Transverse colon (tissue), 4 donors: ENCODE data around the gene MCCC1. TPM values are rescaled to one million over a fixed set of nuclear protein-coding genes. Genes with fewer than 3 reads are reported as not detected.

Experiments used
- DNase-seq: peaks from one replicate; pipeline ENCODE4 v3.0.0-alpha.2; 2019
- H3K27ac ChIP-seq, 4 donors: fragments of 200-600 bp; sonication (generic); 2 replicates each; pipeline ENCODE4 v1.5.1; 2016 to 2018; ENCODE audit warnings: inconsistent platforms in 4 of 4
- H3K27me3 ChIP-seq: fragments of 200-600 bp; sonication (generic); 2 replicates; pipeline ENCODE4 v1.5.1; 2017; ENCODE audit warnings: inconsistent platforms
- H3K36me3 ChIP-seq, 4 donors: fragments of 200-600 bp; sonication (generic); 2 replicates each; pipeline ENCODE4 v1.5.1; 2017 to 2019; ENCODE audit warnings: inconsistent platforms in 4 of 4
- H3K4me1 ChIP-seq, 4 donors: fragments of 200-600 bp; sonication (generic); 2 replicates each; pipeline ENCODE4 v1.5.1; 2017 to 2020; ENCODE audit warnings: inconsistent platforms in 4 of 4
- H3K4me3 ChIP-seq, 4 donors: fragments of 200-600 bp; sonication (generic); 1 replicate in 1 of 4; 2 replicates in 3 of 4; pipeline versions ENCODE4 v1.5.1 to v1.6.1; 2017 to 2019; ENCODE audit warnings: inconsistent platforms in 4 of 4
- H3K9me3 ChIP-seq, 2 donors: fragments of 200-600 bp; sonication (generic); 2 replicates each; pipeline ENCODE4 v1.5.1; 2017 to 2019; ENCODE audit warnings: inconsistent platforms in 2 of 2
- EP300 ChIP-seq: sonication (generic); formaldehyde crosslinking; IDR thresholded peaks from one replicate; pipeline ENCODE4 v1.6.1; 2017; ENCODE audit warnings: antibody characterized with exemption, low read depth
- POLR2A ChIP-seq: fragments of 450-650 bp; IDR thresholded peaks from one replicate; pipeline ENCODE4 v1.6.1; 2016; ENCODE audit warnings: antibody characterized with exemption, mild to moderate bottlenecking, moderate library complexity
- POLR2AphosphoS5 ChIP-seq, 3 donors: sonication (generic); formaldehyde crosslinking; IDR thresholded peaks; one replicate each; pipeline ENCODE4 v1.6.1; 2016; ENCODE audit warnings: antibody characterized with exemption in 3 of 3
- WGBS, 2 donors: methylation state at CpG; one replicate each; pipeline ENCODE4 v1.1.5; 2018; ENCODE audit warnings: low coverage in 1 of 2; 5-methylcytosine and 5-hydroxymethylcytosine counted together
- in situ Hi-C, 4 donors: fragments of 200-750 bp; cut with MboI; loops; one replicate each; pipeline versions ENCODE4 v1.15.0 to v1.15.1; 2017; ENCODE audit warnings: low sequenced_read_pairs in 3 of 4, low pct_ligation_motif_present in 1 of 4, low pct_unique_long_range_greater_than_20kb in 1 of 4
- intact Hi-C: fragments of 100-400 bp; cut with DNase I; formaldehyde crosslinking; loops from one replicate; pipeline ENCODE4 v1.15.1; 2023; ENCODE audit warnings: low total_unique reads
- total RNA-seq, 4 donors: library from RNA; depleted of rRNA; stranded (reverse); fragments of >200 nt; gene quantifications; one replicate each; pipeline ENCODE4 v1.1.0, GENCODE V29; 2016
- TF ChIP-seq, protein P1 (sequence below), 5 experiments: fragments of 200-600 bp in 3 of 5; fragments of 450-650 bp in 2 of 5; sonication (generic) in 3 of 5; IDR thresholded peaks; 1 replicate in 2 of 5; 2 replicates in 3 of 5; pipeline ENCODE4 v1.5.1; 2016 to 2017; ENCODE audit warnings: antibody characterized with exemption in 5 of 5, inconsistent platforms in 3 of 5, mild to moderate bottlenecking in 2 of 5, moderate library complexity in 1 of 5

The MCCC1 gene
- total RNA-seq, 4 donors from 2014 or later, result 1.5 to 64.3 (median 19.9) TPM

DNA sequence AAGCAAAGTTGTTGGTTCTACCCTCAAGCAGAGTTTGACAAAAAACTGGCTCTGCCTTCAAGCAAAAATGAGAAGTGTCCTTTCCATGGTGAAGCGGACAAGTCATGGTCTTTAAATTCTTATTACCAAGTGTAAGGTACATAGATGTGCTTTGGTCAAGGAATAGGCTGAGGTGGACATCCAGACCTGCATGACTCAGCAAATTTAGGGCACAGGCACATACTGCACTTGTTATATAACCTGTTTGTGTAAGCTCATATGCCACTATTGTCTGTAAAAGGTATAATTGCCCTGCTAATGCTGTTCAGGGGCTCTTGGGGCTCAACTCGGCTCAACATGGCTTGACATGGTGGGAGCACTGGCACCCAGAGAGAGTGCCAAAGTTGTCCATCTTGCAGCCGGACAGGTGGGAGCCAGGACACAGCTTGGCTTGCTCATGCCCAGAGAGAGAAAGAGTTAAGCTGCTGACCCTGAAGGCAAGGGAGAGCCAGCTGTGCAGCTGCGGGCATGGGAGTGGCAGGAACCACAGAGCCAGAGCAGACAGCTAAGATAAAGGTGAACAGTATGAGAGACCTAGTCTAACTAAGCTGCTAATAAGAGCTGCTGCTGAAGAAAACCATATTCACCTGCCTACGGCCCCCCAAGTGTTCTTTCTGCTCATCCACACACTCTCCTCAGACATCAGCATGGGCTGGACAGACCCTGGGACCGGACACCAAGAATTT, 17.7 kb downstream of the MCCC1 start:
- Histone ChIP-seq H3K36me3 (peaks cover 0 to 41% (median 19%) of the 10 kb centered on the region in 4 donors), H3K27ac (no peak overlapping the region), H3K4me1 (no peaks in the 10 kb centered on the region), H3K27me3 (no peaks in the 10 kb centered on the region), H3K9me3 (no peaks in the 10 kb centered on the region), H3K4me3 (no peak overlapping the region)
- 95% methylated on average over 6 of the region's 6 CpGs; no CpG with 5 or more reads in 1 of the 2 donors for WGBS, 2 donors
- in situ Hi-C loops, result no loop called here
- TF ChIP-seq POLR2A (no peak), EP300 (no peak), POLR2AphosphoS5 (IDR thresholded peaks at IDR 0.05) (no peak)
- TF ChIP-seq, protein P1, sequence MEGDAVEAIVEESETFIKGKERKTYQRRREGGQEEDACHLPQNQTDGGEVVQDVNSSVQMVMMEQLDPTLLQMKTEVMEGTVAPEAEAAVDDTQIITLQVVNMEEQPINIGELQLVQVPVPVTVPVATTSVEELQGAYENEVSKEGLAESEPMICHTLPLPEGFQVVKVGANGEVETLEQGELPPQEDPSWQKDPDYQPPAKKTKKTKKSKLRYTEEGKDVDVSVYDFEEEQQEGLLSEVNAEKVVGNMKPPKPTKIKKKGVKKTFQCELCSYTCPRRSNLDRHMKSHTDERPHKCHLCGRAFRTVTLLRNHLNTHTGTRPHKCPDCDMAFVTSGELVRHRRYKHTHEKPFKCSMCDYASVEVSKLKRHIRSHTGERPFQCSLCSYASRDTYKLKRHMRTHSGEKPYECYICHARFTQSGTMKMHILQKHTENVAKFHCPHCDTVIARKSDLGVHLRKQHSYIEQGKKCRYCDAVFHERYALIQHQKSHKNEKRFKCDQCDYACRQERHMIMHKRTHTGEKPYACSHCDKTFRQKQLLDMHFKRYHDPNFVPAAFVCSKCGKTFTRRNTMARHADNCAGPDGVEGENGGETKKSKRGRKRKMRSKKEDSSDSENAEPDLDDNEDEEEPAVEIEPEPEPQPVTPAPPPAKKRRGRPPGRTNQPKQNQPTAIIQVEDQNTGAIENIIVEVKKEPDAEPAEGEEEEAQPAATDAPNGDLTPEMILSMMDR (IDR thresholded peaks at IDR 0.05), result no peak
- no peak for DNase-seq
- intact Hi-C loops, result no loop called here

DNA sequence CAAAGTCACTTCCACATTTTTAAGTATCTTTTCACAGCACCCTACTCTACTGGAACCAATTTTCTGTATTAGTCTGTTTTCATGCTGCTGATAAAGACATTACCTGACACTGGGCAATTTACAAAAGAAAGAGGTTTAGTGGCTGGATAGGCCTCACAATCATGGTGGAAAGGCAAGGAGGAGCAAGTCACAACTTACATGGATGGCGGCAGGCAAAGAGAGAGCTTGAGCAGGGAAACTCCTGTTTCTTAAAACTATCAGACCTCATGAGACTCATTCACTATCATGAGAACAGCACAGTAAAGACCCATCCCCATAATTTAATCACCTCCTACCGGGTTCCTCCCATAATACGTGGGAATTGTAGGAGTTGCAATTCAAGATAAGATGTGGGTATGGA, 18.7 kb downstream of the MCCC1 start:
- WGBS, 2 donors, result 97 to 100% methylated on average over 1 to 3 of the region's 3 CpGs
- Histone ChIP-seq H3K27ac (no peak overlapping the region), H3K36me3 (peaks cover 0 to 37% (median 15%) of the 10 kb centered on the region in 4 donors), H3K27me3 (no peaks in the 10 kb centered on the region), H3K4me3 (no peak overlapping the region), H3K4me1 (no peaks in the 10 kb centered on the region), H3K9me3 (no peaks in the 10 kb centered on the region)
- in situ Hi-C loops (no loop called here), intact Hi-C loops (no loop called here)
- no peak for DNase-seq
- TF ChIP-seq POLR2AphosphoS5 (IDR thresholded peaks at IDR 0.05), result no peak
- no peak for TF ChIP-seq EP300
- no peak for TF ChIP-seq POLR2A
- TF ChIP-seq, protein P1 (IDR thresholded peaks at IDR 0.05), result no peak

DNA sequence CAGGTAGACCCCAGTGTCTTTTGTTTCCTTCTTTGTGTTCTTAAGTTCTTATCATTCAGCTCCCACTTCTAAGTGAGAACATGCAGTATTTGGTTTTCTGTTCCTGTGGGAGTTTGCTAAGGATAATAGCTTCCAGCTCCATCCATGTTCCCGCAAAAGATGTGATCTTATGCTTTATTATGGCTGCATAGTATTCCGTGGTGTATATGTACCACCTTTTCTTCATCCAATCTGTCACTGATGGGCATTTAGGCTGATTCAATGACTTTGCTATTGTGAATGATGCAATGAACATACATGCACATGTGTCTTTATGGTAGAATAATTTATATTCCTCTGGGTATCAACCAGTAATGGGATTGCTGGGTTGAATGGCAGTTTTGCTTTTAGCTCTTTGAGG, 24.4 kb downstream of the MCCC1 start:
- intact Hi-C loops (no loop called here), in situ Hi-C loops (no loop called here)
- peaks cover 0 to 21% (median 6%) of the 10 kb centered on the region in 4 donors for H3K36me3 ChIP-seq

DNA sequence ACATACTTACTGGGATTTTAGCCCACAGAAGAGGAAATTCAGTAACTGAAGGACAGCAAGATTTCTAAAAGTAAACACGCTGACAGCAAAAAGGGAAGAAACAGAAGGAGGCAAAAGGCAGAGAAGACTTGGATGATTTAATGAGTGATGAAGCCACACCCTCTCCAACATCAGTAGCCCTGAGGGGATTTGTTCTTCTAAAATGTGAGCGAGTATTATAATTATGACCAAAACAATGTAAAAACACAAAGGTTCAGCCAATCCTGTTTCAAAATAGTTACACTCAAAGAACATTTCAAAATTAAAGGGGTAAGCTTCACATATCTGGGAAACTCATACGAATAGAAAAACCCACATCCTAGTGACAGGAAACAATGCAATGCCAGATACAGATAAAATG, 25.0 kb downstream of the MCCC1 start:
- H3K36me3 ChIP-seq, result peaks cover 0 to 27% (median 3%) of the 10 kb centered on the region in 4 donors

More for the DNA sequence above, 24.4 kb downstream of the MCCC1 start:
- Histone ChIP-seq H3K27me3 (no peaks in the 10 kb centered on the region), H3K4me1 (no peaks in the 10 kb centered on the region), H3K27ac (no peak overlapping the region), H3K4me3 (no peak overlapping the region), H3K9me3 (no peaks in the 10 kb centered on the region)
- DNase-seq, result no peak
- TF ChIP-seq POLR2AphosphoS5 (IDR thresholded peaks at IDR 0.05), result no peak
- TF ChIP-seq POLR2A, result no peak
- TF ChIP-seq, protein P1 (IDR thresholded peaks at IDR 0.05), result no peak
- no peak for TF ChIP-seq EP300
- WGBS, 2 donors, result 94 to 100% methylated on average over 2 of the region's 2 CpGs

More for the DNA sequence above, 25.0 kb downstream of the MCCC1 start:
- no peaks in the 10 kb centered on the region for H3K27me3 ChIP-seq
- no peaks in the 10 kb centered on the region for H3K9me3 ChIP-seq
- in situ Hi-C loops (no loop called here), intact Hi-C loops (no loop called here)
- TF ChIP-seq, protein P1 (IDR thresholded peaks at IDR 0.05), result no peak
- no peak for TF ChIP-seq POLR2AphosphoS5 (IDR thresholded peaks at IDR 0.05)
- no peak for TF ChIP-seq EP300
- no peak for TF ChIP-seq POLR2A
- H3K4me3 ChIP-seq, result no peak overlapping the region
- no peaks in the 10 kb centered on the region for H3K4me1 ChIP-seq
- DNase-seq, result no peak
- H3K27ac ChIP-seq, result no peak overlapping the region
- 64 to 70% methylated on average over 3 of the region's 3 CpGs for WGBS, 2 donors
